Hepatocyte (in vitro differentiated cells): ENCODE results near the gene TESMIN.

ENCODE experiments used
- EZH2 ChIP-seq: fragments of 200-600 bp; sonication (generic); IDR thresholded peaks from 2 replicates; pipeline ENCODE4 v1.6.1; 2016; ENCODE audit warnings: antibody characterized with exemption, mild to moderate bottlenecking, borderline replicate concordance
- EZH2phosphoT487 ChIP-seq: fragments of 200-600 bp; sonication (generic); IDR thresholded peaks from one replicate; pipeline ENCODE4 v1.6.1; 2018; ENCODE audit warnings: antibody characterized with exemption, mild to moderate bottlenecking, low read depth, moderate library complexity; ENCODE audit not compliant: unreplicated experiment, severe bottlenecking
- TF ChIP-seq, protein P1 (sequence below): fragments of 200-600 bp; sonication (generic); IDR thresholded peaks from 2 replicates; pipeline ENCODE4 v1.5.1; 2016; ENCODE audit warnings: antibody characterized with exemption, mild to moderate bottlenecking; ENCODE audit not compliant: poor library complexity

DNA sequence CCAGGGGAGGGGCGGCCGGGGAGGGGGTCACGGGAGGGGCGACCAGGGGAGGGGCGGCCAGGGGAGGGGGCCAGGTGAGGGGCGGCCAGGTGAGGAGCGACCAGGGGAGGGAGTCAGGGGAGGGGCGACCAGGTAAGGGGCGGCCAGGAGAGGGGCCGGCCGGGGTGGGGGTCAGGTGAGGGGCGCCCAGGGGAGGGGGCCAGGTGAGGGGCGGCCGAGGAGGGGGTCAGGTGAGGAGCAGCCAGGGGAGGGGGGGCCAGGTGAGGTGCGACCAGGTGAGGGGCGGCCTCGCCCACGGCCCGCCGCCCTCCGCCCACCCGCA, 355 bp downstream of the TESMIN start:
- TF ChIP-seq EZH2phosphoT487 (no peak), EZH2 (no peak)
- TF ChIP-seq, protein P1, sequence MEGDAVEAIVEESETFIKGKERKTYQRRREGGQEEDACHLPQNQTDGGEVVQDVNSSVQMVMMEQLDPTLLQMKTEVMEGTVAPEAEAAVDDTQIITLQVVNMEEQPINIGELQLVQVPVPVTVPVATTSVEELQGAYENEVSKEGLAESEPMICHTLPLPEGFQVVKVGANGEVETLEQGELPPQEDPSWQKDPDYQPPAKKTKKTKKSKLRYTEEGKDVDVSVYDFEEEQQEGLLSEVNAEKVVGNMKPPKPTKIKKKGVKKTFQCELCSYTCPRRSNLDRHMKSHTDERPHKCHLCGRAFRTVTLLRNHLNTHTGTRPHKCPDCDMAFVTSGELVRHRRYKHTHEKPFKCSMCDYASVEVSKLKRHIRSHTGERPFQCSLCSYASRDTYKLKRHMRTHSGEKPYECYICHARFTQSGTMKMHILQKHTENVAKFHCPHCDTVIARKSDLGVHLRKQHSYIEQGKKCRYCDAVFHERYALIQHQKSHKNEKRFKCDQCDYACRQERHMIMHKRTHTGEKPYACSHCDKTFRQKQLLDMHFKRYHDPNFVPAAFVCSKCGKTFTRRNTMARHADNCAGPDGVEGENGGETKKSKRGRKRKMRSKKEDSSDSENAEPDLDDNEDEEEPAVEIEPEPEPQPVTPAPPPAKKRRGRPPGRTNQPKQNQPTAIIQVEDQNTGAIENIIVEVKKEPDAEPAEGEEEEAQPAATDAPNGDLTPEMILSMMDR = no peak
